GM12878 (cell line): ENCODE results near the gene PEF1.

Source experiments
- ATF7 ChIP-seq: fragments of 450-650 bp; IDR thresholded peaks from 2 replicates; pipeline ENCODE4 v1.6.1; 2016; ENCODE audit warnings: low read depth, mild to moderate bottlenecking
- EZH2 ChIP-seq: IDR thresholded peaks from 2 replicates; pipeline ENCODE4 v1.6.1; 2012; ENCODE audit warnings: low read depth, mild to moderate bottlenecking, control low read depth, inconsistent platforms, low read length, borderline replicate concordance; ENCODE audit not compliant: control insufficient read depth
- HDGF ChIP-seq: fragments of 450-650 bp; IDR thresholded peaks from 2 replicates; pipeline ENCODE4 v1.6.1; 2016; ENCODE audit warnings: antibody characterized with exemption
- POLR2A ChIP-seq: IDR thresholded peaks from 2 replicates; pipeline ENCODE4 v1.6.1; 2011; ENCODE audit warnings: low read depth, mild to moderate bottlenecking, low read length
- SUPT20H ChIP-seq: IDR thresholded peaks from 2 replicates; pipeline ENCODE4 v1.6.1; 2011; ENCODE audit warnings: low read depth, mild to moderate bottlenecking, low read length, moderate library complexity, borderline replicate concordance; ENCODE audit not compliant: control insufficient read depth
- ZNF274 ChIP-seq: IDR thresholded peaks from one replicate; pipeline ENCODE4 v1.8.0; 2011; ENCODE audit not compliant: insufficient read length, insufficient read depth
- TF ChIP-seq, protein P1 (sequence below): IDR thresholded peaks from 2 replicates; pipeline ENCODE4 v1.6.1; 2011; ENCODE audit warnings: mild to moderate bottlenecking, low read depth, low read length, moderate library complexity; ENCODE audit not compliant: insufficient replicate concordance
- TF ChIP-seq, protein P2 (sequence below), 3 experiments: IDR thresholded peaks in 2 of 3; conservative IDR thresholded peaks in 1 of 3; 2 replicates each; pipeline ENCODE4 v1.5.1; 2011; ENCODE audit warnings: low read depth in 3 of 3, low read length in 3 of 3, mild to moderate bottlenecking in 3 of 3, control low read depth in 2 of 3, moderate library complexity in 2 of 3, inconsistent platforms in 1 of 3, mixed read lengths in 1 of 3; ENCODE audit not compliant: control insufficient read depth in 2 of 3, insufficient read depth in 1 of 3; ENCODE audit errors: extremely low read depth in 1 of 3

DNA sequence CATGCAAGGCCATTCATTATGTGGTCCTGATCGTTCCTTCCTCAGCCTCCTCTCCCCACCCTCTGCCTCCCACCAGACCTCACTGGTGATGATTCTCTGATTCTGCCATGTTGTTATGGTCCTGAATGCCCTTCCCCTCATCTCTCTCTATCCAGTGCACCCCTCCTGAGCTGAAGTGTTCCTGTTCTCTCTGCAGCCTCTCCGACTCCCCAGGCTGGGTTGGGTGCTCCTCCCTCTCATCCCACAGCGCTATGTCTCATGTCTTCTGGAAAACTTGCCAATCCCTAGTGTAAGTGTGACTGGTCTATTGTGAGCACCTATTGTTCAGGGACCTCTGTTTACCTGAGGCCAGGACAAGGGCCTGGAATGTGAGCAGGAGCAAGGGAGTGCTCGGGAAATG, 11.1 kb upstream of the PEF1 start:
- TF ChIP-seq, protein P1, sequence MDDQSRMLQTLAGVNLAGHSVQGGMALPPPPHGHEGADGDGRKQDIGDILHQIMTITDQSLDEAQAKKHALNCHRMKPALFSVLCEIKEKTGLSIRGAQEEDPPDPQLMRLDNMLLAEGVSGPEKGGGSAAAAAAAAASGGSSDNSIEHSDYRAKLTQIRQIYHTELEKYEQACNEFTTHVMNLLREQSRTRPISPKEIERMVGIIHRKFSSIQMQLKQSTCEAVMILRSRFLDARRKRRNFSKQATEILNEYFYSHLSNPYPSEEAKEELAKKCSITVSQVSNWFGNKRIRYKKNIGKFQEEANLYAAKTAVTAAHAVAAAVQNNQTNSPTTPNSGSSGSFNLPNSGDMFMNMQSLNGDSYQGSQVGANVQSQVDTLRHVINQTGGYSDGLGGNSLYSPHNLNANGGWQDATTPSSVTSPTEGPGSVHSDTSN = no peak
- TF ChIP-seq, protein P2, sequence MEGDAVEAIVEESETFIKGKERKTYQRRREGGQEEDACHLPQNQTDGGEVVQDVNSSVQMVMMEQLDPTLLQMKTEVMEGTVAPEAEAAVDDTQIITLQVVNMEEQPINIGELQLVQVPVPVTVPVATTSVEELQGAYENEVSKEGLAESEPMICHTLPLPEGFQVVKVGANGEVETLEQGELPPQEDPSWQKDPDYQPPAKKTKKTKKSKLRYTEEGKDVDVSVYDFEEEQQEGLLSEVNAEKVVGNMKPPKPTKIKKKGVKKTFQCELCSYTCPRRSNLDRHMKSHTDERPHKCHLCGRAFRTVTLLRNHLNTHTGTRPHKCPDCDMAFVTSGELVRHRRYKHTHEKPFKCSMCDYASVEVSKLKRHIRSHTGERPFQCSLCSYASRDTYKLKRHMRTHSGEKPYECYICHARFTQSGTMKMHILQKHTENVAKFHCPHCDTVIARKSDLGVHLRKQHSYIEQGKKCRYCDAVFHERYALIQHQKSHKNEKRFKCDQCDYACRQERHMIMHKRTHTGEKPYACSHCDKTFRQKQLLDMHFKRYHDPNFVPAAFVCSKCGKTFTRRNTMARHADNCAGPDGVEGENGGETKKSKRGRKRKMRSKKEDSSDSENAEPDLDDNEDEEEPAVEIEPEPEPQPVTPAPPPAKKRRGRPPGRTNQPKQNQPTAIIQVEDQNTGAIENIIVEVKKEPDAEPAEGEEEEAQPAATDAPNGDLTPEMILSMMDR (IDR thresholded peaks at IDR 0.05 in 2 of 3, conservative IDR thresholded peaks at IDR 0.05 in 1 of 3; ENCODE audit: control insufficient read depth in 2 of 3, extremely low read depth in 1 of 3, insufficient read depth in 1 of 3, low read depth in 3 of 3, low read length in 3 of 3) = no peak
- TF ChIP-seq ZNF274 (no peak), POLR2A (no peak), SUPT20H (no peak), EZH2 (no peak), ATF7 (no peak), HDGF (no peak)
